Endothelial cell of umbilical vein (primary cell): ENCODE data around the gene SYNGAP1. TPM values are rescaled to one million over a fixed set of nuclear protein-coding genes. Genes with fewer than 3 reads are reported as not detected.

Source experiments
- BruUV-seq: library from RNA; stranded (reverse); fragments of 400-500 nt; replicated peaks from 2 replicates; lab custom pipeline; 2021; lab: Mats Ljungman, UMichigan
- CTCF ChIA-PET: fragments of 300-600, 350-600 bp; sonication (Branson Sonifier 250); formaldehyde crosslinking; loops from one replicate; lab custom pipeline; 2021; ENCODE audit warnings: antibody characterized with exemption, inconsistent platforms; lab: Charles Lee
- POLR2A ChIA-PET: fragments of 300-600, 350-600 bp; sonication (Branson Sonifier 250); formaldehyde crosslinking; loops from one replicate; lab custom pipeline; 2021; ENCODE audit warnings: antibody characterized with exemption, inconsistent platforms; lab: Charles Lee
- DNase-seq: peaks from one replicate; pipeline ENCODE4 v3.0.0-alpha.2; 2011; ENCODE audit warnings: low read depth, low spot score
- FAIRE-seq: peaks from 2 replicates; lab custom pipeline; 2011; peaks lifted over from hg19 to GRCh38; lab: Jason Lieb, UNC
- H2AFZ ChIP-seq: 2 replicates; pipeline ENCODE4 v1.6.0; 2012; ENCODE audit warnings: low read depth, low read length, control low read depth, inconsistent platforms
- H3K27ac ChIP-seq: 2 replicates; pipeline ENCODE4 v1.5.1; 2011; ENCODE audit warnings: low read depth, mild to moderate bottlenecking, control low read depth, low read length, moderate library complexity; ENCODE audit not compliant: insufficient read depth
- H3K27me3 ChIP-seq, 2 experiments: 2 replicates each; pipeline versions ENCODE4 v1.6.0 to v1.6.1; 2011; ENCODE audit warnings: low read length in 2 of 2, mixed read lengths in 1 of 2; ENCODE audit not compliant: control insufficient read depth in 2 of 2, insufficient read depth in 2 of 2
- H3K36me3 ChIP-seq, 2 experiments: 2 replicates in 1 of 2; 3 replicates in 1 of 2; pipeline ENCODE4 v1.5.1; 2011; ENCODE audit warnings: low read length in 2 of 2, mild to moderate bottlenecking in 1 of 2, moderate library complexity in 1 of 2; ENCODE audit not compliant: control insufficient read depth in 2 of 2, insufficient read depth in 2 of 2; ENCODE audit errors: extremely low read depth in 1 of 2
- H3K4me1 ChIP-seq: 3 replicates; pipeline ENCODE4 v1.5.1; 2011; ENCODE audit warnings: mild to moderate bottlenecking, low read length; ENCODE audit not compliant: control insufficient read depth, insufficient read depth; ENCODE audit errors: extremely low read depth
- H3K4me2 ChIP-seq: 2 replicates; pipeline ENCODE4 v1.6.1; 2011; ENCODE audit warnings: low read length, control low read depth, mixed read lengths; ENCODE audit not compliant: insufficient read depth
- H3K4me3 ChIP-seq, 3 experiments: fragments of 200-600 bp in 1 of 3; sonication (generic), shearing (Covaris generic) in 1 of 3; replicated peaks in 1 of 3; 2 replicates each; pipeline ENCODE4 v1.5.1; 2011 to 2016; ENCODE audit warnings: control low read depth in 3 of 3, low read length in 3 of 3, mild to moderate bottlenecking in 2 of 3, inconsistent platforms in 1 of 3, low read depth in 1 of 3, moderate library complexity in 1 of 3; ENCODE audit not compliant: insufficient read depth in 1 of 3
- H3K79me2 ChIP-seq: 2 replicates; pipeline ENCODE4 v1.6.0; 2012; ENCODE audit warnings: low read length, inconsistent platforms; ENCODE audit not compliant: control insufficient read depth, insufficient read depth
- H3K9ac ChIP-seq: replicated peaks from 2 replicates; pipeline ENCODE3; 2011; ENCODE audit warnings: low read length, control low read depth; ENCODE audit not compliant: insufficient read depth; ENCODE audit errors: extremely low read depth
- H3K9me1 ChIP-seq: replicated peaks from 3 replicates; pipeline ENCODE4 v1.6.0; 2011; ENCODE audit warnings: mild to moderate bottlenecking, low read length; ENCODE audit not compliant: control insufficient read depth, insufficient read depth; ENCODE audit errors: extremely low read depth
- H3K9me3 ChIP-seq: replicated peaks from 2 replicates; pipeline ENCODE4 v1.5.1; 2012; ENCODE audit warnings: low read length, inconsistent platforms; ENCODE audit not compliant: control insufficient read depth, insufficient read depth
- H4K20me1 ChIP-seq: replicated peaks from 2 replicates; pipeline ENCODE3; 2011; ENCODE audit warnings: mild to moderate bottlenecking, low read length; ENCODE audit not compliant: control insufficient read depth, insufficient read depth; ENCODE audit errors: extremely low read depth
- EZH2 ChIP-seq: IDR thresholded peaks from 2 replicates; pipeline ENCODE4 v1.6.1; 2012; ENCODE audit warnings: borderline replicate concordance, low read depth, mild to moderate bottlenecking, moderate library complexity, low read length, inconsistent platforms; ENCODE audit not compliant: severe bottlenecking
- dilution Hi-C: fragments of 300-500 bp; cut with MboI; formaldehyde crosslinking; loops from one replicate; pipeline ENCODE4 v1.15.0; 2019; ENCODE audit warnings: low sequenced_read_pairs; ENCODE audit not compliant: extremely low pct_ligation_motif_present
- intact Hi-C: fragments of 100-400 bp; cut with micrococcal nuclease; formaldehyde crosslinking; loops from one replicate; pipeline ENCODE4 v1.10.0; 2022
- polyA plus RNA-seq, 4 experiments: library from polyadenylated mRNA; depleted of rRNA in 3 of 4; stranded (reverse) in 3 of 4; unstranded in 1 of 4; fragments of >200 nt; gene quantifications; 2 replicates each; pipeline versions ENCODE4 v1.2.1 to v1.2.3, GENCODE V29; 2011 to 2012; ENCODE audit warnings: missing spikeins in 1 of 4
- total RNA-seq: library from RNA; stranded (reverse); gene quantifications from 2 replicates; pipeline ENCODE4 v1.2.3, GENCODE V29; 2021
- TF ChIP-seq, protein P1 (sequence below), 2 donors: IDR thresholded peaks; 1 replicate in 1 of 2; 2 replicates in 1 of 2; pipeline ENCODE4 v1.5.1; 2011; ENCODE audit warnings: low read length in 2 of 2, mild to moderate bottlenecking in 2 of 2, moderate library complexity in 2 of 2, control low read depth in 1 of 2, inconsistent platforms in 1 of 2, low read depth in 1 of 2; ENCODE audit not compliant: insufficient read depth in 1 of 2; ENCODE audit errors: extremely low read depth in 1 of 2

Gene SYNGAP1
- total and polyA plus RNA-seq, 2 donors (not counting 3 experiments of a cell fraction or from before 2014, with no cell fraction given) = 7.3 to 15.1 TPM

DNA sequence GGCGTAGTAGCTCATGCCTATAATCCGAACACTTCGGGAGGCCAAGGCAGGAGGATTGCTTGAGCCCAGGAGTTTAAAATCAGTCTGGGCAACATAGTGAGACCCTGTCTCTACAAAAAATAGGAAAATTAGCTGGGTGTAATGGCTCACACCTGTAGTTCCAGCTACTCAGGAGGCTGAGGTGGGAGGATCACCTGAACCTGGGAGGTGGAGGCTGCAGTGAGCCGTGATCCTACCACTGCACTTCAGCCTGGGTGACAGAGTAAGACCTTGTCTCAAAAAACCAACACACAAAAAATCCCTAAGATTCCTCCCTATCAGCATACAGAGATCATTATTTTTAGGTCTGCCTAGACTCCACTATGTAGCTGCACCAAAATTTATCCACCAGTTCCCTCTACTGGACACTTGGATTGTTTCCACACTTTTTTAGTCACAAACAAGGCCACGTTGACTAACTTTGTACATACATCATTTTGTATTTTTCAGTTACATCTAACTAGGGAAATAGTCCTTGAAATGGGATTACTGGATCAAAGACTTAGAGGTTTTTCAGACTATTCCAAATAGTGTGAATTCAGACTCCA is 12.6 kb upstream of the SYNGAP1 start:
- intact Hi-C loops = loop anchor here (1.0 kb wide), 1 partner anchor 127 kb away; no protein-coding TSS in a partner anchor
- no peak overlapping the region for H3K4me2 ChIP-seq
- dilution Hi-C loops = no loop called here
- H2AFZ ChIP-seq = no peak overlapping the region
- no peak overlapping the region for H3K9ac ChIP-seq
- H3K27me3 ChIP-seq = no peaks in the 10 kb centered on the region
- DNase-seq (peak; percentile 58), FAIRE-seq (no peak)
- peaks cover 4% of the 10 kb centered on the region for H3K79me2 ChIP-seq
- no peaks in the 10 kb centered on the region for H3K9me3 ChIP-seq
- no peaks in the 10 kb centered on the region for H3K9me1 ChIP-seq
- no peaks in the 10 kb centered on the region for H4K20me1 ChIP-seq
- ChIA-PET POLR2A (no interaction called here), CTCF (interaction anchor here (0.6 to 1.5 kb wide), 3 partner anchors 15 to 130 kb away, joined by 3 to 7 read pairs (median 4); partner anchors contain the start of genes B3GALT4 and KIFC1)
- TF ChIP-seq EZH2 = no peak
- TF ChIP-seq, protein P1, sequence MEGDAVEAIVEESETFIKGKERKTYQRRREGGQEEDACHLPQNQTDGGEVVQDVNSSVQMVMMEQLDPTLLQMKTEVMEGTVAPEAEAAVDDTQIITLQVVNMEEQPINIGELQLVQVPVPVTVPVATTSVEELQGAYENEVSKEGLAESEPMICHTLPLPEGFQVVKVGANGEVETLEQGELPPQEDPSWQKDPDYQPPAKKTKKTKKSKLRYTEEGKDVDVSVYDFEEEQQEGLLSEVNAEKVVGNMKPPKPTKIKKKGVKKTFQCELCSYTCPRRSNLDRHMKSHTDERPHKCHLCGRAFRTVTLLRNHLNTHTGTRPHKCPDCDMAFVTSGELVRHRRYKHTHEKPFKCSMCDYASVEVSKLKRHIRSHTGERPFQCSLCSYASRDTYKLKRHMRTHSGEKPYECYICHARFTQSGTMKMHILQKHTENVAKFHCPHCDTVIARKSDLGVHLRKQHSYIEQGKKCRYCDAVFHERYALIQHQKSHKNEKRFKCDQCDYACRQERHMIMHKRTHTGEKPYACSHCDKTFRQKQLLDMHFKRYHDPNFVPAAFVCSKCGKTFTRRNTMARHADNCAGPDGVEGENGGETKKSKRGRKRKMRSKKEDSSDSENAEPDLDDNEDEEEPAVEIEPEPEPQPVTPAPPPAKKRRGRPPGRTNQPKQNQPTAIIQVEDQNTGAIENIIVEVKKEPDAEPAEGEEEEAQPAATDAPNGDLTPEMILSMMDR (IDR thresholded peaks at IDR 0.05; ENCODE audit: extremely low read depth in 1 of 2, insufficient read depth in 1 of 2, low read depth in 1 of 2, low read length in 2 of 2) = peak in 1 of 2 donors; percentile 10
- H3K27ac ChIP-seq = no peak overlapping the region
- peaks cover 10% of the 10 kb centered on the region for H3K4me1 ChIP-seq
- peaks cover 16 to 17% of the 10 kb centered on the region in 2 experiments for H3K36me3 ChIP-seq
- no peak overlapping the region for H3K4me3 ChIP-seq
- no TSS peak for BruUV-seq
